ENCODE data around the gene TVP23C.

Gene TVP23C

GRCh38 chr17:15465045-15465701 is 98.1 kb downstream of the TVP23C start:
- no peak for DNase-seq (ENCODE audit: low read depth)

GRCh38 chr17:15464231-15464985 is 98.9 kb downstream of the TVP23C start:
- DNase-seq (ENCODE audit: low read depth): no peak

GRCh38 chr17:15462976-15463772 is 100.1 kb downstream of the TVP23C start:
- DNase-seq (ENCODE audit: low read depth): peak; percentile 66

- no peak for DNase-seq (ENCODE audit: low read depth)
These were observed 105.6 kb downstream of the TVP23C start for GRCh38 chr17:15457723-15458094.

- DNase-seq (ENCODE audit: low read depth): peak; percentile 71
These were observed 106.1 kb downstream of the TVP23C start for GRCh38 chr17:15456972-15457722.

- no peak for DNase-seq (ENCODE audit: low read depth)
These were observed 106.8 kb downstream of the TVP23C start for GRCh38 chr17:15456496-15456895.

- no peak for DNase-seq (ENCODE audit: low read depth)
These were observed 108.9 kb downstream of the TVP23C start for GRCh38 chr17:15454346-15454745.

GRCh38 chr17:15453782-15454181 is 109.5 kb downstream of the TVP23C start:
- no peak for DNase-seq (ENCODE audit: low read depth)

GRCh38 chr17:15453246-15453645 is 110.0 kb downstream of the TVP23C start:
- DNase-seq (ENCODE audit: low read depth): no peak

- peak; percentile 82 for DNase-seq (ENCODE audit: low read depth)
These were observed 110.5 kb downstream of the TVP23C start for GRCh38 chr17:15452746-15453145.
